IMR-90 (cell line): ENCODE results near the gene FRMD5.

ENCODE experiments used
- MAFK ChIP-seq: IDR thresholded peaks from 2 replicates; pipeline ENCODE4 v1.6.1; 2012; ENCODE audit warnings: low read depth, low read length, improper control_type of control experiment
- POLR2A ChIP-seq: IDR thresholded peaks from 2 replicates; pipeline ENCODE4 v1.6.1; 2012; ENCODE audit warnings: mild to moderate bottlenecking, low read depth, low read length
- RAD21 ChIP-seq: IDR thresholded peaks from 2 replicates; pipeline ENCODE4 v1.6.1; 2012; ENCODE audit warnings: low read length, improper control_type of control experiment
- SMC3 ChIP-seq: fragments of 150-350 bp; IDR thresholded peaks from 2 replicates; pipeline ENCODE4 v1.6.1; 2016; ENCODE audit warnings: low read depth, mild to moderate bottlenecking, antibody characterized with exemption, low read length, moderate library complexity
- TF ChIP-seq, protein P1 (sequence below): conservative IDR thresholded peaks from 2 replicates; pipeline ENCODE4 v1.5.1; 2012; ENCODE audit warnings: mild to moderate bottlenecking, low read depth, low read length, improper control_type of control experiment
- TF ChIP-seq, protein P2 (sequence below): fragments of 150-350 bp; IDR thresholded peaks from 2 replicates; pipeline ENCODE4 v1.6.1; 2016; ENCODE audit warnings: low read depth, mild to moderate bottlenecking, low read length, moderate library complexity, borderline replicate concordance

DNA sequence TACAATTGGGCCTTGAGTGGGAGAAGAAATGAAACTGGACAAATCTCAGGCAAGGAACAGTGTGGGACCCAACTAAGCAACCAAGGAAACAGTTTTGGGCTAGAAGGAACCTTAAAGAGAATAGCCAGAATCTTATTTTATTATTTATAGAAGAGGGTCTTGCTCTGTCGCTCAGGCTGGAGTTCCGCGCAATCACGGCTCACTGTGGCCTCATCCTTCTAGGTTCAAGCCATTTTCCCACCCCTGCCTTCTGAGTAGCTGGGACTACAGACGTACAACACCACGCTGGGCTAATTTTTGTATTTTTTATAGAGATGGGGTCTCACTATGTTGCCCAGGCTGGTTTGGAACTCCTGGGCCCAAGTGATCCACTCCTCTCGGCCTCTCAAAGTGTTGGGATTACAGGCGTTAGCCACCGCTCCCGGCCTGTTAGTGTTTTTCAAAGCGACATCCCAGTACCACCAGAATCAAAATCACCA is 369.0 kb downstream of the FRMD5 start:
- TF ChIP-seq, protein P1, sequence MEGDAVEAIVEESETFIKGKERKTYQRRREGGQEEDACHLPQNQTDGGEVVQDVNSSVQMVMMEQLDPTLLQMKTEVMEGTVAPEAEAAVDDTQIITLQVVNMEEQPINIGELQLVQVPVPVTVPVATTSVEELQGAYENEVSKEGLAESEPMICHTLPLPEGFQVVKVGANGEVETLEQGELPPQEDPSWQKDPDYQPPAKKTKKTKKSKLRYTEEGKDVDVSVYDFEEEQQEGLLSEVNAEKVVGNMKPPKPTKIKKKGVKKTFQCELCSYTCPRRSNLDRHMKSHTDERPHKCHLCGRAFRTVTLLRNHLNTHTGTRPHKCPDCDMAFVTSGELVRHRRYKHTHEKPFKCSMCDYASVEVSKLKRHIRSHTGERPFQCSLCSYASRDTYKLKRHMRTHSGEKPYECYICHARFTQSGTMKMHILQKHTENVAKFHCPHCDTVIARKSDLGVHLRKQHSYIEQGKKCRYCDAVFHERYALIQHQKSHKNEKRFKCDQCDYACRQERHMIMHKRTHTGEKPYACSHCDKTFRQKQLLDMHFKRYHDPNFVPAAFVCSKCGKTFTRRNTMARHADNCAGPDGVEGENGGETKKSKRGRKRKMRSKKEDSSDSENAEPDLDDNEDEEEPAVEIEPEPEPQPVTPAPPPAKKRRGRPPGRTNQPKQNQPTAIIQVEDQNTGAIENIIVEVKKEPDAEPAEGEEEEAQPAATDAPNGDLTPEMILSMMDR = no peak
- TF ChIP-seq RAD21 = no peak
- no peak for TF ChIP-seq POLR2A
- TF ChIP-seq, protein P2, sequence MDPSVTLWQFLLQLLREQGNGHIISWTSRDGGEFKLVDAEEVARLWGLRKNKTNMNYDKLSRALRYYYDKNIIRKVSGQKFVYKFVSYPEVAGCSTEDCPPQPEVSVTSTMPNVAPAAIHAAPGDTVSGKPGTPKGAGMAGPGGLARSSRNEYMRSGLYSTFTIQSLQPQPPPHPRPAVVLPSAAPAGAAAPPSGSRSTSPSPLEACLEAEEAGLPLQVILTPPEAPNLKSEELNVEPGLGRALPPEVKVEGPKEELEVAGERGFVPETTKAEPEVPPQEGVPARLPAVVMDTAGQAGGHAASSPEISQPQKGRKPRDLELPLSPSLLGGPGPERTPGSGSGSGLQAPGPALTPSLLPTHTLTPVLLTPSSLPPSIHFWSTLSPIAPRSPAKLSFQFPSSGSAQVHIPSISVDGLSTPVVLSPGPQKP = no peak
- TF ChIP-seq MAFK = no peak
- TF ChIP-seq SMC3 = no peak
